ENCODE data around the gene GFPT2.

DNA sequence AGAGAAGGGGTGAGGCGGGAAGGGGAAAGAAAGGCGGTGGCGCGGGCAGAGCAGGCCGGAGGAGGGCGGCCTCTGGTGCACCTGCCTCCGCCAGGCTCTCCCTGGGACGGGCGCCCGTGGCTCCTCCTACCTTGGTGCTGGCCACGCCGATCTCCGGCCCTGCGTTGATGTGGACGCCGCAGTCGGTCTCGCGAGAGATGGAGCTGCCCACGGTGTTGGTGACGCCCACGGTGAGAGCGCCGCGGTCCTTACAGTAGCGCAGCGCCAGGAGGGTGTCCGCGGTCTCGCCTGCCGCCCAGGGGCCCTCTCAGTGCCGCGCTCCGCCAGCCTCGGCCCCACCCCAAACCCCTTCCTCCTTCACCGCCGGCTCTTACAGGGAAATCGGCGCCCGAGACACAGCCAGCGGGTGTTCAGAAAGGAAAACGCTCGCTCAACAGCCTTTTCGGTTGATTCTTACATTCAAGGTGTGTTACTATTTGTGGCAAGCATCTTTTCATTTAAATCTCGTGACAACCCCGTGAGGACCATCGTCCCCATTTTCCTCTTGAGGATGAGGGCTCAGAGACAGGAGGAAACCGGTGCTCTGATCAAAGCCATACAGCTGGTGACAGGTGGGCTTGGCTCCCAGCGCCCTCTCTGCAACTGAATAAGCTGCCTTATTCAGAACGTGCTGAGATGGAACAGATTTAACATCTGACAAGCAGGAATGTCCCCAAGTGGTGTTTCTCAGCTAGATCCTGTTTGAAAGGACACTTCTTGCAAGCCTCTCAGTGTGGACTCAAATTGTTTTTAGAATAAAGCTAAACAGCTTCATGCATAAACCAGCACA lies 39.2 kb downstream of the GFPT2 start:
- TF ChIP-seq POLR2A (IDR thresholded peaks at IDR 0.05; ENCODE audit: extremely low read depth, insufficient read length) = no peak
- TF ChIP-seq, protein P1, sequence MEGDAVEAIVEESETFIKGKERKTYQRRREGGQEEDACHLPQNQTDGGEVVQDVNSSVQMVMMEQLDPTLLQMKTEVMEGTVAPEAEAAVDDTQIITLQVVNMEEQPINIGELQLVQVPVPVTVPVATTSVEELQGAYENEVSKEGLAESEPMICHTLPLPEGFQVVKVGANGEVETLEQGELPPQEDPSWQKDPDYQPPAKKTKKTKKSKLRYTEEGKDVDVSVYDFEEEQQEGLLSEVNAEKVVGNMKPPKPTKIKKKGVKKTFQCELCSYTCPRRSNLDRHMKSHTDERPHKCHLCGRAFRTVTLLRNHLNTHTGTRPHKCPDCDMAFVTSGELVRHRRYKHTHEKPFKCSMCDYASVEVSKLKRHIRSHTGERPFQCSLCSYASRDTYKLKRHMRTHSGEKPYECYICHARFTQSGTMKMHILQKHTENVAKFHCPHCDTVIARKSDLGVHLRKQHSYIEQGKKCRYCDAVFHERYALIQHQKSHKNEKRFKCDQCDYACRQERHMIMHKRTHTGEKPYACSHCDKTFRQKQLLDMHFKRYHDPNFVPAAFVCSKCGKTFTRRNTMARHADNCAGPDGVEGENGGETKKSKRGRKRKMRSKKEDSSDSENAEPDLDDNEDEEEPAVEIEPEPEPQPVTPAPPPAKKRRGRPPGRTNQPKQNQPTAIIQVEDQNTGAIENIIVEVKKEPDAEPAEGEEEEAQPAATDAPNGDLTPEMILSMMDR (IDR thresholded peaks at IDR 0.05; ENCODE audit: low read depth, low read length) = no peak
- TF ChIP-seq, protein P2, sequence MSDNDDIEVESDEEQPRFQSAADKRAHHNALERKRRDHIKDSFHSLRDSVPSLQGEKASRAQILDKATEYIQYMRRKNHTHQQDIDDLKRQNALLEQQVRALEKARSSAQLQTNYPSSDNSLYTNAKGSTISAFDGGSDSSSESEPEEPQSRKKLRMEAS (IDR thresholded peaks at IDR 0.05; ENCODE audit: low read depth, low read length) = no peak
- no peak for TF ChIP-seq MYC (IDR thresholded peaks at IDR 0.05; ENCODE audit: low read depth, low read length)
